ENCODE data around the gene C5. TPM values are rescaled to one million over a fixed set of nuclear protein-coding genes. Genes with fewer than 3 reads are reported as not detected.

Gene C5
- total RNA-seq, 2 donors from 2014 or later = 1.4 to 2.4 TPM

- DNase-seq (no peak), ATAC-seq (peak; percentile 45)
- intact Hi-C loops (cut with DNase I) = no loop called here
These were observed 130.0 kb downstream of the C5 start for GRCh38 chr9:120919843-120920805.

- ATAC-seq (peak; percentile 43 to 58), DNase-seq (no peak)
- intact Hi-C loops (cut with DNase I) = no loop called here
These were observed 130.9 kb downstream of the C5 start for GRCh38 chr9:120918931-120919842.

- DNase-seq = no peak
These were observed 131.9 kb downstream of the C5 start for GRCh38 chr9:120917929-120918762.

GRCh38 chr9:120916991-120917880 is 132.8 kb downstream of the C5 start:
- no peak for DNase-seq
- no peak for ATAC-seq
- intact Hi-C loops (cut with DNase I) = no loop called here

More at GRCh38 chr9:120917929-120918762, 131.9 kb downstream of the C5 start:
- intact Hi-C loops (cut with DNase I) = no loop called here
- ATAC-seq = no peak

DNA sequence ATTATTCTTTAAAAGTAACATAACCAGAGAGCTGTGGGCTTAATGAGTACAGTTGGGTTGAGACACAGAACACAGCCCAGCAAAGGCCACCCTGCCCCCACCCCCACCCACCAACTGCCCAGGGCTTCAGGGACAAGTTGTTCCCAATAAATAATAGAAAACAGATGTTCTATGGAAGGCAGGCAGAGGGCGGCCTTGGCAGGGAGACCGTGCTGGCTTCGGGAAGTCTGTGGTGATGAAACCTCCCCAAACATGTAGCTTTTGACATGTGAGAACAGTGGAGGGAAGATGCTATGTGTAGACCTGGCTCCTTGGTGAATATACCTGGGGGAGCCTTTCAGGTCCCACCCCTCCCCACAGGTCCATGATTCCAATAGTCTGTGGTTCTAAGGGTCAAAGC is 133.5 kb downstream of the C5 start:
- intact Hi-C loops (cut with DNase I) = no loop called here
- DNase-seq (peak; percentile 64), ATAC-seq (peak; percentile 18 to 56)

DNA sequence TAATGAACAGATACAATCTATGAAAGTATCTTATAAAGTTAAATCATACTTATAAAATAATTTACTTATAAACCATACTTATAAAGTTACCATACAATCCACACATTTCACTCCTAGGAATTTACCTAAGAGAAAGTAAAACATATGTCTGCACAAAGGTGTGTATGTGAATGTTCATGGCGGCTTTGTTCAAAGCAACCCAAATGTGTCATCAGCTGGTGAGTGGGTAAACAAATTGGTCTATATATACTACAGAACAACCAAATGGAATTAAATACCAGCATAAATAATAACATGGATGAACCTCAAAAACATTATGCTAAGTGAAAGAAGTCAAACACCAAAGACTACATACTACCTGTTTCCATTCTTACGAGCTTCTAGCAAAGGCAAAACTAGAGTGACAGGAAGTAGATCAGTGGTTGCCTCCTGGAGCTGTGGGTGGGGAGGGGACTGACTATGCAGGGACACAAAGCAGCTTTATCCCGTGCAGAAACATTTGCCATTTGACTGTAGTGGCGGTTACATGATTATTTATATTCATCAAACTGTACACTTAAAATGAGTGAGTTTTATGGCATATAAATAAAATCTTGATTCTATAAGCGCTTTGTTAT is 134.1 kb downstream of the C5 start:
- ATAC-seq = no peak
- DNase-seq = no peak
- intact Hi-C loops (cut with DNase I) = no loop called here

DNA sequence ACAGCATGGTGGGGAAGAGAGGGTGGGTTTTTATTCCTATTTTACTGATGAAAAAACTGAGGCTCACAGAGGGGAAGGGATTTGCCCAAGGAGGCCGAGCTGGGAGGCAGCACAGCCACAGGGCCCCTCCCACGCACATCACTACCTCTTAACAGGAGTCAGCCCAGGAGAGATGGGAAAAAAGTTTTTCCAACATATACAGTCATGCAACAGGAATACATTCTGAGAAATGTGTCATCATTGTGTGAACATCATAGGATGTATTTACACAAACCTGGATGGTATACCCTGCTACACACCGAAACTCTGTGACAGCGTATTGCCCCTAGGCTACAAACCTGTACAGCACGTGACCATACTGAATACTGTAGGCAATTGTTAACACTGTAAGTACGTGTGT is 135.1 kb downstream of the C5 start:
- intact Hi-C loops (cut with DNase I) = no loop called here
- peak in 1 of 2 donors; percentile 4 for ATAC-seq
- no peak for DNase-seq

DNA sequence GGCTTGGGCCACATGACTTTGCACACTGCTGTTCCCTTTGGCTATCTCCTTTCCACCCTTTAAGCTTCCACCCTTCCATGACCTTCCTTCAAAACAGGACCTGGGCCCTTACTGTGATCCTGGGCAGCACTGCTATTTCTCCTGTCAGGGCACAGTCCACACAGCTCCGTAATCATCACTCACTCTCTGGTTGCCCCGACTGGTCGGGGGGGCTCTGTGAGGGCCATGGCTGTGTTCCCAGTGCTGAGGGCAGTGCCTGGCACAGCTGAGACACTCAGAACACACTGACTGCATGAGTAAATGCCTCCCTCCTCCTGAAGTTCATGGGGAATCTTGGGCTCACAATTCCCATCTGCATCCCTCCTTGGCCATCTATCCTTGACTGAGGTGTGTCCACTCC is 135.7 kb downstream of the C5 start:
- ATAC-seq (peak in 1 of 2 donors; percentile 71), DNase-seq (no peak)
- intact Hi-C loops (cut with DNase I) = no loop called here

GRCh38 chr9:120913647-120914264 is 136.3 kb downstream of the C5 start:
- intact Hi-C loops (cut with DNase I) = no loop called here
- ATAC-seq (peak in 1 of 2 donors; percentile 5), DNase-seq (no peak)

DNA sequence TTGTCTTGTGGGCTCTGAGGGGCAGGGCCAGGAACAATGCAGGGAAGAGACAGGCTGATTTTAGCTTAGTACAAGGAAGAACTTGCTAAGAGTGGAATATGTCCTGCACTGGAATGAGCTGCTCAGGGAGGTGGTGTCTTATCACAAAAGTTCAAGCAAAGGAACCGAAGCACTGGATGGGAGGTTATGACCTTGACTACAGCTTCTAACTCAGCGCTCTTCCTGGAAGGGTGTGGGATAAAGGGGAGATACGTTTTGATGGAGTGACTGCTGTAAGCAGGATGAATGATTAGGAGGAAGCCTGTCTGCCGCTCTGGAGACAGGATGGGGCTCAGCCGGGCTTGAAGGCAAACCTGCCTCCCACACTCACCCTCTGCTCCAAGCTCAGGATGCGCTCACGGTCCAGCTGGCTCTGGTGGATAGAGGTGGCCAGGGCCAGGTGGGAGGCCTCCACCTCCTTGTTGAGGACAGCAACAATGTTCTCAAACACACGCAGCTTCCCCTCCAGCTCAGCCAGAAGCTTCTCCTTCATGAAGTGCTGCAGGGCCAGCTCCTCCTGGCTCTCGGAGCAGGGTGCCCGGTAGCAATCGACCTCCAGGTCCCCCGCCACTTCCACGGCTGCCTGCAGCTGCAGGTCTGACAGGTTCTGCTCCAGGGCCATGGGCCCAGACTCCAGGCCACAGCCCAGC is 137.0 kb downstream of the C5 start:
- ATAC-seq = no peak
- intact Hi-C loops (cut with DNase I) = no loop called here
- DNase-seq = no peak

DNA sequence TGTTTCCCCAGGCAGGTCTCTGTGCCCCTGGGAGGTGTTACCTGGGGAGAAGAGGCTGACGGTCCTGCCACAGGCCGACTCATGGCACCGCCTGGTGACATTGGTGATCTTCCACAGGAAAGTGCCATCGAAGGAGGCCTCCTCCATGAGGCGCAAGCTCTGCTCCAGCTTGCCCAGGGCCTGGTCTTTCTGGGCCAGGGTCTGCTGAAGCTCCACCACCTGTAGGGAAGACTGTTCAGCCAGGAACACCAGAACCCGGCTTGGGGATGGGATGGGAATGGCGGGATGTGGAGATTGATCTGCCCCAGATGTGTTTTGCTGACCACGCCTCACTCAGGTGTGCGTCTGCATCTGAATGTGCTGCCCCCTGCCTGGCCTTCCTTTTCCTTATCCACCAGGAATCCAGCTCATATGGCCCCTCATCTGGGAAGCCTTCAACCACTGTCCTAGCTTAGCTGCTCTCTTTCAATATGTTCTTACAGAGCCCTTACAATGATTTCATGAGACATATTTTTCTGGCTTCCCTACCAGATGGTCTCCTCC is 138.7 kb downstream of the C5 start:
- ATAC-seq = no peak
- no peak for DNase-seq
- intact Hi-C loops (cut with DNase I) = no loop called here

DNA sequence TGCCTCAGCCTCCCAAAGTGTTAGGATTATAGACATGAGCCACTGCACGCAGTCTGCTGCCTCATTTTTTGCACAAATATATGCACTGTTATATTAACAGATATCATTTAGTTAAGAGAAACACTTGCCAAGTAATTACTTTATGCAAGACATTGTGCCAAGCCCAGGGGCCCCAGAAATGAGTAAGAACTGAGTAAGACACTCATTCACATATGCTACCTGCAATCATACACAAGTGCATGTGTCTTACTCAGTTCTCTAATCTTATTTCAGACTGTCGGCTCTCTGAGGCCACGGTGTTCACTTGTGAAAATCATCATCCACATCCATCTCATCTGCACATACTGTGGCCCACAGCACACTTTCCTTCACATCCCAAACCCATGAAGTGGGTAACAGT is 139.4 kb downstream of the C5 start:
- no peak for DNase-seq
- intact Hi-C loops (cut with DNase I) = no loop called here
- no peak for ATAC-seq

- intact Hi-C loops (cut with DNase I) = no loop called here
- no peak for ATAC-seq
- DNase-seq = no peak
These were observed 140.2 kb downstream of the C5 start for GRCh38 chr9:120909904-120910303.

GRCh38 chr9:120905315-120906164 is 144.5 kb downstream of the C5 start:
- intact Hi-C loops (cut with DNase I) = no loop called here
- DNase-seq (no peak), ATAC-seq (no peak)

- ATAC-seq (no peak), DNase-seq (no peak)
- intact Hi-C loops (cut with DNase I) = no loop called here
These were observed 145.1 kb downstream of the C5 start for GRCh38 chr9:120904978-120905301.
